A549 (cell line): ENCODE results near the gene VDAC1.

Experiments used
- KDM5A ChIP-seq: fragments of 200-600 bp; sonication (generic); IDR thresholded peaks from 2 replicates; pipeline ENCODE4 v1.6.1; 2016; ENCODE audit warnings: antibody characterized with exemption, mild to moderate bottlenecking
- MAX ChIP-seq: IDR thresholded peaks from 2 replicates; pipeline ENCODE4 v1.6.1; 2012
- POLR2A ChIP-seq: IDR thresholded peaks from 2 replicates; pipeline ENCODE4 v1.6.1; 2012; ENCODE audit warnings: mild to moderate bottlenecking, low read length
- SMC3 ChIP-seq: fragments of >200 bp; sonication (Bioruptor Twin); formaldehyde crosslinking; IDR thresholded peaks from 3 replicates; pipeline ENCODE4 v1.6.1; 2018; ENCODE audit warnings: inconsistent platforms
- TF ChIP-seq, protein P1 (sequence below): fragments of >200 bp; sonication (Bioruptor Twin); formaldehyde crosslinking; IDR thresholded peaks from 3 replicates; pipeline ENCODE4 v1.5.1; 2016

- TF ChIP-seq MAX, result no peak
- TF ChIP-seq, protein P1, sequence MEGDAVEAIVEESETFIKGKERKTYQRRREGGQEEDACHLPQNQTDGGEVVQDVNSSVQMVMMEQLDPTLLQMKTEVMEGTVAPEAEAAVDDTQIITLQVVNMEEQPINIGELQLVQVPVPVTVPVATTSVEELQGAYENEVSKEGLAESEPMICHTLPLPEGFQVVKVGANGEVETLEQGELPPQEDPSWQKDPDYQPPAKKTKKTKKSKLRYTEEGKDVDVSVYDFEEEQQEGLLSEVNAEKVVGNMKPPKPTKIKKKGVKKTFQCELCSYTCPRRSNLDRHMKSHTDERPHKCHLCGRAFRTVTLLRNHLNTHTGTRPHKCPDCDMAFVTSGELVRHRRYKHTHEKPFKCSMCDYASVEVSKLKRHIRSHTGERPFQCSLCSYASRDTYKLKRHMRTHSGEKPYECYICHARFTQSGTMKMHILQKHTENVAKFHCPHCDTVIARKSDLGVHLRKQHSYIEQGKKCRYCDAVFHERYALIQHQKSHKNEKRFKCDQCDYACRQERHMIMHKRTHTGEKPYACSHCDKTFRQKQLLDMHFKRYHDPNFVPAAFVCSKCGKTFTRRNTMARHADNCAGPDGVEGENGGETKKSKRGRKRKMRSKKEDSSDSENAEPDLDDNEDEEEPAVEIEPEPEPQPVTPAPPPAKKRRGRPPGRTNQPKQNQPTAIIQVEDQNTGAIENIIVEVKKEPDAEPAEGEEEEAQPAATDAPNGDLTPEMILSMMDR, result no peak
- TF ChIP-seq POLR2A, result no peak
- no peak for TF ChIP-seq KDM5A
- no peak for TF ChIP-seq SMC3
Observed at GRCh38 chr5:133974142-133974541, 30.6 kb downstream of the VDAC1 start.
